K562 (cell line): ENCODE measurements around the gene HPS5. TPM values are rescaled to one million over a fixed set of nuclear protein-coding genes. Genes with fewer than 3 reads are reported as not detected.
A peak's percentile ranks its signal among the peaks of the same experiment; 100 is the strongest.

Source experiments
- CHD2 ChIP-seq: IDR thresholded peaks from 2 replicates; pipeline ENCODE4 v1.6.1; 2011; ENCODE audit warnings: low read depth, low read length
- CREB3L1 ChIP-seq: fragments of 450-650 bp; IDR thresholded peaks from 2 replicates; pipeline ENCODE4 v1.6.1; 2014; ENCODE audit warnings: low read depth, mild to moderate bottlenecking, moderate library complexity, borderline replicate concordance
- CREM ChIP-seq: IDR thresholded peaks from 2 replicates; pipeline ENCODE4 v1.6.1; 2014; ENCODE audit warnings: antibody characterized with exemption, low read depth
- ELF2 ChIP-seq: fragments of 250-450 bp; sonication (Bioruptor Pico); IDR thresholded peaks from 2 replicates; pipeline ENCODE4 v1.5.0; 2021; ENCODE audit warnings: mild to moderate bottlenecking
- ESRRB ChIP-seq: fragments of 250-450 bp; sonication (Bioruptor Pico); IDR thresholded peaks from 2 replicates; pipeline ENCODE4 v1.5.0; 2020; ENCODE audit warnings: mild to moderate bottlenecking, moderate library complexity, borderline replicate concordance
- HDAC6 ChIP-seq: IDR thresholded peaks from 2 replicates; pipeline ENCODE4 v1.6.1; 2012; ENCODE audit warnings: low read depth, mild to moderate bottlenecking, control low read depth, inconsistent platforms, low read length, moderate library complexity
- HMG20A ChIP-seq: fragments of 450-650 bp; formaldehyde crosslinking; conservative IDR thresholded peaks from 2 replicates; pipeline ENCODE4 v1.4.0; 2020; ENCODE audit warnings: mild to moderate bottlenecking, mixed read lengths
- HSF4 ChIP-seq: fragments of 250-450 bp; sonication (Bioruptor Pico); IDR thresholded peaks from 2 replicates; pipeline ENCODE4 v2.1.2; 2022; ENCODE audit warnings: mild to moderate bottlenecking, moderate library complexity, borderline replicate concordance
- JUNB ChIP-seq: fragments of 450-650 bp; formaldehyde crosslinking; conservative IDR thresholded peaks from 2 replicates; pipeline ENCODE4 v1.4.0; 2020; ENCODE audit warnings: mild to moderate bottlenecking
- LARP7 ChIP-seq: fragments of 450-650 bp; IDR thresholded peaks from 2 replicates; pipeline ENCODE4 v1.6.1; 2016
- MAFK ChIP-seq: IDR thresholded peaks from 2 replicates; pipeline ENCODE4 v1.6.1; 2011; ENCODE audit warnings: low read length, improper control_type of control experiment
- MITF ChIP-seq: IDR thresholded peaks from 2 replicates; pipeline ENCODE4 v1.6.1; 2014; ENCODE audit warnings: antibody characterized with exemption
- NONO ChIP-seq, 2 experiments: fragments of 200-400 bp in 1 of 2; fragments of 450-650 bp in 1 of 2; formaldehyde crosslinking in 1 of 2; IDR thresholded peaks; 2 replicates each; pipeline ENCODE4 v1.6.1; 2017; ENCODE audit warnings: low read depth in 2 of 2, mild to moderate bottlenecking in 2 of 2, moderate library complexity in 2 of 2, low read length in 1 of 2
- NR2F6 ChIP-seq: fragments of 450-650 bp; formaldehyde crosslinking; IDR thresholded peaks from 2 replicates; pipeline ENCODE4 v1.4.0; 2020; ENCODE audit warnings: mild to moderate bottlenecking
- SMAD2 ChIP-seq: fragments of 150-350 bp; IDR thresholded peaks from 2 replicates; pipeline ENCODE4 v1.6.1; 2014; ENCODE audit warnings: low read depth, mild to moderate bottlenecking, low read length
- SP1 ChIP-seq: sonication (generic); formaldehyde crosslinking; IDR thresholded peaks from 2 replicates; pipeline ENCODE4 v1.8.1; 2022; ENCODE audit warnings: mild to moderate bottlenecking, missing genetic modification reagents
- STAG1 ChIP-seq: sonication (generic); formaldehyde crosslinking; IDR thresholded peaks from 2 replicates; pipeline ENCODE4 v1.5.0; 2020; ENCODE audit warnings: missing genetic modification reagents, borderline replicate concordance
- SUPT5H ChIP-seq: fragments of 450-650 bp; IDR thresholded peaks from 2 replicates; pipeline ENCODE4 v1.6.1; 2016
- TAF7 ChIP-seq: fragments of 450-650 bp; IDR thresholded peaks from 2 replicates; pipeline ENCODE4 v1.6.1; 2016; ENCODE audit warnings: missing genetic modification characterization, missing compliant biosample characterization
- ZNF217 ChIP-seq: sonication (generic); formaldehyde crosslinking; IDR thresholded peaks from 2 replicates; pipeline ENCODE4 v1.8.0; 2022; ENCODE audit warnings: mild to moderate bottlenecking, missing genetic modification reagents
- ZNF253 ChIP-seq: fragments of 250-450 bp; sonication (Bioruptor Pico); conservative IDR thresholded peaks from 2 replicates; pipeline ENCODE4 v1.6.1; 2021; ENCODE audit warnings: mild to moderate bottlenecking
- ZNF699 ChIP-seq: fragments of 250-450 bp; sonication (Bioruptor Pico); IDR thresholded peaks from 2 replicates; pipeline ENCODE4 v1.8.0; 2021; ENCODE audit warnings: mild to moderate bottlenecking, moderate library complexity; ENCODE audit not compliant: insufficient replicate concordance
- ZNF75A ChIP-seq: fragments of 450-650 bp; formaldehyde crosslinking; IDR thresholded peaks from 2 replicates; pipeline ENCODE4 v1.4.0; 2020; ENCODE audit warnings: mild to moderate bottlenecking
- ZZZ3 ChIP-seq: fragments of 450-650 bp; IDR thresholded peaks from 2 replicates; pipeline ENCODE4 v1.6.1; 2016; ENCODE audit warnings: antibody characterized with exemption, mild to moderate bottlenecking, moderate library complexity
- polyA plus RNA-seq, 8 experiments: library from polyadenylated mRNA; depleted of rRNA in 4 of 8; stranded (reverse) in 5 of 8; unstranded in 3 of 8; fragments of >200 nt; fragmentation: Nextera tagmentation in 2 of 8; fragmentation: Illumina TruSeq in 1 of 8; extraction: Ambion mirVana in 2 of 8; extraction: Trizol in 1 of 8; gene quantifications; 2 replicates each; pipeline versions ENCODE4 v1.2.1 to v1.2.3, GENCODE V29; 2011 to 2014; ENCODE audit warnings: inconsistent platforms in 1 of 8, missing spikeins in 1 of 8
- total RNA-seq, 7 experiments: library from RNA; depleted of rRNA in 6 of 7; stranded (reverse); fragments of >200 nt in 6 of 7; fragmentation: Illumina TruSeq in 2 of 7; extraction: Trizol in 2 of 7; gene quantifications; 2 replicates each; pipeline versions ENCODE4 v1.2.1 to v1.2.3, GENCODE V29; 2011 to 2021; ENCODE audit warnings: low replicate concordance in 1 of 7

The HPS5 gene
- total and polyA plus RNA-seq, 9 of the 15 experiments (the other 6 are each of a cell fraction or from before 2014, with no cell fraction given), result 12.2 to 28.1 (median 16.8) TPM

- TF ChIP-seq ZNF253 (CRISPR knock-in tag) (no peak), ZNF699 (CRISPR knock-in tag) (no peak), HSF4 (CRISPR knock-in tag) (no peak), ZNF75A (CRISPR knock-in tag) (no peak), STAG1 (CRISPR knock-in tag) (no peak), NR2F6 (CRISPR knock-in tag) (no peak), ESRRB (CRISPR knock-in tag) (no peak), CHD2 (no peak), SUPT5H (no peak), HDAC6 (no peak), LARP7 (no peak), SP1 (CRISPR knock-in tag) (no peak), TAF7 (tag) (no peak), ZZZ3 (no peak), NONO (IDR thresholded peaks at IDR 0.05; ENCODE audit: low read depth in 2 of 2, low read length in 1 of 2) (no peak), HMG20A (CRISPR knock-in tag) (no peak), ZNF217 (no peak), MAFK (peak; percentile 93), JUNB (CRISPR knock-in tag) (no peak), CREB3L1 (no peak), ELF2 (no peak), SMAD2 (no peak), CREM (peak; percentile 35; the same call in 1 of the 2 replicates), MITF (no peak)
Measured at GRCh38 chr11:18329196-18329870, 7.4 kb upstream of the HPS5 start (continued).
